Right lobe of liver (tissue), 4 donors: ENCODE measurements around the gene LRRFIP2.

Experiments
- POLR2A ChIP-seq: fragments of 450-650 bp; IDR thresholded peaks from one replicate; pipeline ENCODE4 v1.6.1; 2017; ENCODE audit warnings: antibody characterized with exemption, mild to moderate bottlenecking
- TF ChIP-seq, protein P1 (sequence below), 4 donors: fragments of 200-600 bp in 3 of 4; fragments of 450-650 bp in 1 of 4; IDR thresholded peaks; one replicate each; pipeline versions ENCODE4 v1.5.1 to v1.8.0; 2016 to 2022; ENCODE audit warnings: antibody characterized with exemption in 4 of 4, mild to moderate bottlenecking in 2 of 4
- donor health status: DM: no; HTN: no; CAD: no.
- donor health status: DM: no; HTN: no; CAD: no.
- donor health status: DM: no; HTN: yes; CAD: no.

DNA sequence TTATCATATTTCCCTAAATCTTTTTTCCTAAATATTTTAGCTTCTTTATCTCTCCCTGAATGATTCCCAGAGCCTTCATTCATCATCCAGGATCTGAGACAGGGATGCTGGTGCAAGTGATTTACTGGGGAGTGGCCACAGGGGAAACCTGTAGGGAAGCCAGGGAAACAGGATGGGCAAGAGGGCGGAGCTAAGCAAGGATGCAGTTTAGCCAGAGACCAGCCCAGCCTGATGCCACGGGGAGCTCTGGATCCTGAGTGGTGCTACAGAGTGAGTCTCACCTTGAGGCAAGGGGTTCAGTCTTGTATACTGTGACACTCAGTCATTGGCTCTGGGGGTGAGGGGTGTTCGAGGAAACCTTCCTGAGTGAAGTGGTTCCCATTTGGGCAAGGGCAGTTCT lies 39.7 kb upstream of the LRRFIP2 start:
- TF ChIP-seq, protein P1, sequence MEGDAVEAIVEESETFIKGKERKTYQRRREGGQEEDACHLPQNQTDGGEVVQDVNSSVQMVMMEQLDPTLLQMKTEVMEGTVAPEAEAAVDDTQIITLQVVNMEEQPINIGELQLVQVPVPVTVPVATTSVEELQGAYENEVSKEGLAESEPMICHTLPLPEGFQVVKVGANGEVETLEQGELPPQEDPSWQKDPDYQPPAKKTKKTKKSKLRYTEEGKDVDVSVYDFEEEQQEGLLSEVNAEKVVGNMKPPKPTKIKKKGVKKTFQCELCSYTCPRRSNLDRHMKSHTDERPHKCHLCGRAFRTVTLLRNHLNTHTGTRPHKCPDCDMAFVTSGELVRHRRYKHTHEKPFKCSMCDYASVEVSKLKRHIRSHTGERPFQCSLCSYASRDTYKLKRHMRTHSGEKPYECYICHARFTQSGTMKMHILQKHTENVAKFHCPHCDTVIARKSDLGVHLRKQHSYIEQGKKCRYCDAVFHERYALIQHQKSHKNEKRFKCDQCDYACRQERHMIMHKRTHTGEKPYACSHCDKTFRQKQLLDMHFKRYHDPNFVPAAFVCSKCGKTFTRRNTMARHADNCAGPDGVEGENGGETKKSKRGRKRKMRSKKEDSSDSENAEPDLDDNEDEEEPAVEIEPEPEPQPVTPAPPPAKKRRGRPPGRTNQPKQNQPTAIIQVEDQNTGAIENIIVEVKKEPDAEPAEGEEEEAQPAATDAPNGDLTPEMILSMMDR (IDR thresholded peaks at IDR 0.05) = no peak
- no peak for TF ChIP-seq POLR2A
